Mesendoderm (in vitro differentiated cells): Measurements from ENCODE around the gene EFL1.
"Not testable (repeated sequence)": the region's sequence is repeated elsewhere in the genome, so short reads cannot be mapped to it uniquely, and the experiment has no call there.

Source experiments
- DNase-seq: peaks from one replicate; pipeline ENCODE4 v3.0.0; 2013
- H2AK5ac ChIP-seq: 2 replicates; pipeline ENCODE4 v1.6.1; 2013; ENCODE audit warnings: low read length, inconsistent platforms
- H2BK120ac ChIP-seq: 2 replicates; pipeline ENCODE4 v1.6.1; 2013; ENCODE audit warnings: low read depth, mild to moderate bottlenecking, low read length, moderate library complexity, mixed read lengths
- H2BK15ac ChIP-seq: replicated peaks from 2 replicates; pipeline ENCODE4 v1.6.1; 2013; ENCODE audit warnings: low read depth, mild to moderate bottlenecking, moderate library complexity
- H2BK5ac ChIP-seq: 2 replicates; pipeline ENCODE4 v1.6.1; 2013; ENCODE audit warnings: low read length, inconsistent platforms
- H3K18ac ChIP-seq: 2 replicates; pipeline ENCODE4 v1.6.1; 2013; ENCODE audit warnings: mild to moderate bottlenecking, low read length, mixed read lengths
- H3K23ac ChIP-seq: one replicate; pipeline ENCODE4 v1.6.1; 2013; ENCODE audit warnings: low read length
- H3K27ac ChIP-seq: 2 replicates; pipeline ENCODE4 v1.5.1; 2013; ENCODE audit warnings: low read depth, mild to moderate bottlenecking, inconsistent platforms, low read length, moderate library complexity
- H3K27me3 ChIP-seq: 2 replicates; pipeline ENCODE4 v1.6.1; 2013; ENCODE audit warnings: low read length, control low read depth, mild to moderate bottlenecking, inconsistent platforms; ENCODE audit not compliant: insufficient read depth, poor library complexity
- H3K36me3 ChIP-seq: 2 replicates; pipeline ENCODE4 v1.6.1; 2013; ENCODE audit warnings: low read length, inconsistent platforms; ENCODE audit not compliant: control insufficient read depth, insufficient read depth
- H3K4ac ChIP-seq: one replicate; pipeline ENCODE4 v1.6.1; 2013; ENCODE audit warnings: low read depth, mild to moderate bottlenecking, low read length, moderate library complexity
- H3K4me1 ChIP-seq: 2 replicates; pipeline ENCODE4 v1.6.1; 2013; ENCODE audit warnings: low read depth, low read length, inconsistent platforms; ENCODE audit not compliant: control insufficient read depth
- H3K4me2 ChIP-seq: 2 replicates; pipeline ENCODE4 v1.6.1; 2013; ENCODE audit warnings: low read length
- H3K4me3 ChIP-seq: 2 replicates; pipeline ENCODE4 v1.5.1; 2013; ENCODE audit warnings: mild to moderate bottlenecking, low read length
- H3K56ac ChIP-seq: one replicate; pipeline ENCODE4 v1.6.1; 2013; ENCODE audit warnings: low read length
- H3K79me1 ChIP-seq: 2 replicates; pipeline ENCODE4 v1.6.1; 2013; ENCODE audit warnings: low read length, inconsistent platforms
- H3K79me2 ChIP-seq: 2 replicates; pipeline ENCODE4 v1.6.1; 2013; ENCODE audit warnings: mild to moderate bottlenecking, low read length; ENCODE audit not compliant: control insufficient read depth, insufficient read depth
- H3K9ac ChIP-seq: 2 replicates; pipeline ENCODE4 v1.6.1; 2013; ENCODE audit warnings: low read length, inconsistent platforms
- H4K5ac ChIP-seq: one replicate; pipeline ENCODE4 v1.6.1; 2013; ENCODE audit warnings: low read length
- H4K8ac ChIP-seq: one replicate; pipeline ENCODE4 v1.6.1; 2013; ENCODE audit warnings: low read depth, mild to moderate bottlenecking, control low read depth, low read length, moderate library complexity
- WGBS: extraction: QIAGEN DNeasy Blood & Tissue Kit; methylation state at CpG from one replicate; pipeline ENCODE4 v1.1.7; 2013; ENCODE audit warnings: low lambda C conversion rate, missing lambda C conversion rate; ENCODE audit not compliant: insufficient coverage; ENCODE audit errors: extremely low coverage; 5-methylcytosine and 5-hydroxymethylcytosine counted together

Gene EFL1

GRCh38 chr15:82275410-82275809, 12.9 kb upstream of the EFL1 start:
- no peak overlapping the region for H3K56ac ChIP-seq
- H2AK5ac ChIP-seq = no peak overlapping the region
- no peaks in the 10 kb centered on the region for H3K79me1 ChIP-seq
- H4K5ac ChIP-seq = no peak overlapping the region
- H2BK120ac ChIP-seq = no peak overlapping the region
- no peaks in the 10 kb centered on the region for H3K4me1 ChIP-seq
- H3K18ac ChIP-seq = no peak overlapping the region
- H2BK5ac ChIP-seq = no peak overlapping the region
- no peaks in the 10 kb centered on the region for H3K27me3 ChIP-seq
- H3K36me3 ChIP-seq = no peaks in the 10 kb centered on the region
- H3K79me2 ChIP-seq = no peaks in the 10 kb centered on the region
- H3K9ac ChIP-seq = no peak overlapping the region
- DNase-seq = no peak
- H3K4ac ChIP-seq = no peak overlapping the region
- no peak overlapping the region for H4K8ac ChIP-seq
- H3K4me3 ChIP-seq = no peak overlapping the region
- no peak overlapping the region for H3K4me2 ChIP-seq
- no peak overlapping the region for H3K27ac ChIP-seq
- no peak overlapping the region for H2BK15ac ChIP-seq
- no peak overlapping the region for H3K23ac ChIP-seq

GRCh38 chr15:82272154-82272553, 9.6 kb upstream of the EFL1 start:
- Histone ChIP-seq H2BK15ac (no peak overlapping the region), H3K4me1 (peaks cover 4% of the 10 kb centered on the region), H4K5ac (no peak overlapping the region), H3K36me3 (no peaks in the 10 kb centered on the region), H3K4ac (no peak overlapping the region), H2AK5ac (no peak overlapping the region), H3K18ac (no peak overlapping the region), H2BK5ac (no peak overlapping the region), H3K4me2 (no peak overlapping the region), H3K9ac (no peak overlapping the region), H3K79me2 (no peaks in the 10 kb centered on the region), H3K27ac (peak overlapping the region; percentile 78), H3K23ac (no peak overlapping the region), H3K4me3 (no peak overlapping the region), H3K56ac (no peak overlapping the region), H4K8ac (no peak overlapping the region), H3K79me1 (no peaks in the 10 kb centered on the region), H2BK120ac (peak overlapping the region; percentile 45), H3K27me3 (no peaks in the 10 kb centered on the region)
- no CpG with 5 or more reads among the region's 2 CpGs for WGBS
- peak; percentile 88 for DNase-seq

GRCh38 chr15:82268454-82268853, 5.9 kb upstream of the EFL1 start:
- not testable (repeated sequence) for H3K23ac ChIP-seq, H2BK120ac ChIP-seq, DNase-seq, H2BK15ac ChIP-seq, H3K9ac ChIP-seq, H2AK5ac ChIP-seq, H3K4ac ChIP-seq, H3K27ac ChIP-seq, H3K79me2 ChIP-seq, H4K8ac ChIP-seq, H4K5ac ChIP-seq, H3K4me3 ChIP-seq, H3K36me3 ChIP-seq, H2BK5ac ChIP-seq, H3K27me3 ChIP-seq, H3K4me1 ChIP-seq, H3K79me1 ChIP-seq, H3K56ac ChIP-seq, H3K4me2 ChIP-seq
- H3K18ac ChIP-seq = peak overlapping the region; percentile 28
- WGBS = no CpG with 5 or more reads among the region's 2 CpGs

GRCh38 chr15:82267137-82267536, 4.6 kb upstream of the EFL1 start:
- DNase-seq = peak; percentile 83

GRCh38 chr15:82263350-82263749, 816 bp upstream of the EFL1 start:
- Histone ChIP-seq H3K56ac (peak overlapping the region; percentile 77), H4K8ac (no peak overlapping the region), H3K36me3 (no peaks in the 10 kb centered on the region), H3K4me2 (peak overlapping the region; percentile 73), H2AK5ac (no peak overlapping the region), H3K27ac (no peak overlapping the region), H3K79me2 (peaks cover 1% of the 10 kb centered on the region), H3K27me3 (no peaks in the 10 kb centered on the region), H3K4ac (no peak overlapping the region), H3K9ac (peak overlapping the region; percentile 63), H3K23ac (no peak overlapping the region), H2BK15ac (no peak overlapping the region), H3K4me3 (peak overlapping the region; percentile 52), H3K18ac (no peak overlapping the region), H3K4me1 (peaks cover 2% of the 10 kb centered on the region), H4K5ac (no peak overlapping the region), H3K79me1 (peaks cover 7% of the 10 kb centered on the region), H2BK120ac (no peak overlapping the region), H2BK5ac (no peak overlapping the region)
- DNase-seq = peak; percentile 66
- no CpG with 5 or more reads among the region's 3 CpGs for WGBS

More at GRCh38 chr15:82267137-82267536, 4.6 kb upstream of the EFL1 start:
- peak overlapping the region; percentile 73 for H2BK120ac ChIP-seq
- H3K18ac ChIP-seq, H3K56ac ChIP-seq, H3K4ac ChIP-seq, H4K8ac ChIP-seq, H3K79me1 ChIP-seq, H3K4me3 ChIP-seq, H2BK15ac ChIP-seq, H3K27me3 ChIP-seq, H3K4me2 ChIP-seq, H3K4me1 ChIP-seq, H3K36me3 ChIP-seq, H3K9ac ChIP-seq, H3K23ac ChIP-seq, H3K79me2 ChIP-seq, H2AK5ac ChIP-seq, H4K5ac ChIP-seq: not testable (repeated sequence)
- WGBS = no CpG with 5 or more reads among the region's 2 CpGs
- peak overlapping the region; percentile 18 for H2BK5ac ChIP-seq
- H3K27ac ChIP-seq = peak overlapping the region; percentile 73

- not testable (repeated sequence) for H2BK15ac ChIP-seq, H3K4me1 ChIP-seq, H3K36me3 ChIP-seq, H4K5ac ChIP-seq, H3K27me3 ChIP-seq, H2BK120ac ChIP-seq, H2BK5ac ChIP-seq, H3K79me1 ChIP-seq, H3K23ac ChIP-seq, H2AK5ac ChIP-seq, H3K4ac ChIP-seq, H3K79me2 ChIP-seq
- Histone ChIP-seq H3K4me2 (peak overlapping the region; percentile 39), H3K18ac (peak overlapping the region; percentile 88), H3K27ac (peak overlapping the region; percentile 80), H4K8ac (peak overlapping the region; percentile 58), H3K56ac (peak overlapping the region; percentile 88), H3K4me3 (peak overlapping the region; percentile 84), H3K9ac (peak overlapping the region; percentile 80)
- no CpG with 5 or more reads among the region's 19 CpGs for WGBS
- DNase-seq = peak; percentile 71
Observed at GRCh38 chr15:82261566-82262421, 740 bp downstream of the EFL1 start.
